HepG2 (cell line): ENCODE results near the gene SYNJ2. TPM values are rescaled to one million over a fixed set of nuclear protein-coding genes. Genes with fewer than 3 reads are reported as not detected.

Experiments
- CREB1 ChIP-seq, 2 experiments: fragments of 450-650 bp in 1 of 2; IDR thresholded peaks; 2 replicates each; pipeline ENCODE4 v1.6.1; 2016 to 2017; ENCODE audit warnings: control low read depth in 1 of 2, mild to moderate bottlenecking in 1 of 2, missing compliant biosample characterization in 1 of 2, missing genetic modification characterization in 1 of 2
- DZIP1 ChIP-seq: sonication (generic); formaldehyde crosslinking; IDR thresholded peaks from 2 replicates; pipeline ENCODE4 v1.5.0; 2020; ENCODE audit warnings: mild to moderate bottlenecking, missing genetic modification reagents
- JARID2 ChIP-seq: sonication (generic); formaldehyde crosslinking; IDR thresholded peaks from 2 replicates; pipeline ENCODE4 v1.8.1; 2023; ENCODE audit warnings: missing genetic modification reagents, inconsistent platforms; ENCODE audit not compliant: insufficient replicate concordance
- KAT8 ChIP-seq: IDR thresholded peaks from 2 replicates; pipeline ENCODE4 v1.6.1; 2016; ENCODE audit warnings: missing genetic modification reagents, missing compliant biosample characterization
- MYC ChIP-seq: sonication (generic); formaldehyde crosslinking; IDR thresholded peaks from 2 replicates; pipeline ENCODE4 v1.9.0; 2021; ENCODE audit warnings: missing genetic modification reagents, borderline replicate concordance
- PHF20 ChIP-seq: sonication (generic); formaldehyde crosslinking; IDR thresholded peaks from 2 replicates; pipeline ENCODE4 v1.5.0; 2020; ENCODE audit warnings: mild to moderate bottlenecking, missing genetic modification reagents
- PITX1 ChIP-seq: sonication (generic); formaldehyde crosslinking; IDR thresholded peaks from 2 replicates; pipeline ENCODE4 v1.5.1; 2020; ENCODE audit warnings: mild to moderate bottlenecking, missing genetic modification reagents
- POLR2AphosphoS2 ChIP-seq: IDR thresholded peaks from 2 replicates; pipeline ENCODE4 v1.6.1; 2011; ENCODE audit warnings: low read depth, low read length, improper control_type of control experiment
- RELA ChIP-seq: sonication (generic); formaldehyde crosslinking; IDR thresholded peaks from 2 replicates; pipeline ENCODE4 v1.4.0; 2020; ENCODE audit warnings: missing genetic modification reagents
- RORA ChIP-seq: sonication (generic); formaldehyde crosslinking; IDR thresholded peaks from 2 replicates; pipeline ENCODE4 v1.5.0; 2020; ENCODE audit warnings: mild to moderate bottlenecking, missing genetic modification reagents, moderate library complexity
- SAFB2 ChIP-seq: sonication (generic); formaldehyde crosslinking; IDR thresholded peaks from 2 replicates; pipeline ENCODE4 v1.5.1; 2020; ENCODE audit warnings: missing genetic modification reagents, low read depth, mild to moderate bottlenecking, borderline replicate concordance
- SMAD1 ChIP-seq: sonication (generic); formaldehyde crosslinking; IDR thresholded peaks from 2 replicates; pipeline ENCODE4 v1.4.0; 2020; ENCODE audit warnings: missing genetic modification reagents, low read depth, mild to moderate bottlenecking, borderline replicate concordance
- SMC3 ChIP-seq: IDR thresholded peaks from 2 replicates; pipeline ENCODE4 v1.6.1; 2011; ENCODE audit warnings: low read length, improper control_type of control experiment
- SRF ChIP-seq: IDR thresholded peaks from 2 replicates; pipeline ENCODE4 v1.6.1; 2011; ENCODE audit warnings: mild to moderate bottlenecking, low read depth, low read length, moderate library complexity
- TGIF2 ChIP-seq: IDR thresholded peaks from 2 replicates; pipeline ENCODE4 v1.6.1; 2016; ENCODE audit warnings: control low read depth, missing compliant biosample characterization
- THYN1 ChIP-seq: sonication (generic); formaldehyde crosslinking; IDR thresholded peaks from 2 replicates; pipeline ENCODE4 v1.8.1; 2023; ENCODE audit warnings: low read depth, mild to moderate bottlenecking, moderate library complexity, missing genetic modification reagents, borderline replicate concordance
- XBP1 ChIP-seq: sonication (generic); formaldehyde crosslinking; IDR thresholded peaks from 2 replicates; pipeline ENCODE4 v1.5.0; 2020; ENCODE audit warnings: missing genetic modification reagents
- ZBTB34 ChIP-seq: sonication (generic); formaldehyde crosslinking; IDR thresholded peaks from 2 replicates; pipeline ENCODE4 v1.8.0; 2022; ENCODE audit warnings: mild to moderate bottlenecking, missing genetic modification reagents
- ZBTB42 ChIP-seq: sonication (generic); formaldehyde crosslinking; IDR thresholded peaks from 2 replicates; pipeline ENCODE4 v1.5.0; 2020; ENCODE audit warnings: mild to moderate bottlenecking, missing genetic modification reagents
- ZNF235 ChIP-seq: sonication (generic); formaldehyde crosslinking; IDR thresholded peaks from 2 replicates; pipeline ENCODE4 v1.8.1; 2023; ENCODE audit warnings: mild to moderate bottlenecking, missing genetic modification reagents, borderline replicate concordance
- ZNF543 ChIP-seq: sonication (generic); formaldehyde crosslinking; IDR thresholded peaks from 2 replicates; pipeline ENCODE4 v1.4.0; 2020; ENCODE audit warnings: mild to moderate bottlenecking, missing genetic modification reagents
- ZNF773 ChIP-seq: sonication (generic); formaldehyde crosslinking; IDR thresholded peaks from 2 replicates; pipeline ENCODE4 v1.4.0; 2020; ENCODE audit warnings: missing genetic modification reagents, borderline replicate concordance
- ZSCAN31 ChIP-seq: sonication (generic); formaldehyde crosslinking; IDR thresholded peaks from 2 replicates; pipeline ENCODE4 v1.5.0; 2020; ENCODE audit warnings: low read depth, mild to moderate bottlenecking, missing genetic modification reagents
- polyA plus RNA-seq, 8 experiments: library from polyadenylated mRNA; depleted of rRNA in 3 of 8; stranded (reverse) in 7 of 8; unstranded in 1 of 8; fragments of >200 nt; fragmentation: Illumina TruSeq in 4 of 8; extraction: Trizol in 4 of 8; gene quantifications; 2 replicates each; pipeline versions ENCODE4 v1.2.1 to v1.2.3, GENCODE V29; 2011 to 2016; ENCODE audit warnings: low read depth in 4 of 8, missing spikeins in 1 of 8, mixed read lengths in 1 of 8; ENCODE audit not compliant: insufficient read depth in 1 of 8
- total RNA-seq, 5 experiments: library from RNA; depleted of rRNA; stranded (reverse); fragments of >200 nt; fragmentation: Illumina TruSeq; extraction: Trizol; gene quantifications; 2 replicates each; pipeline ENCODE4 v1.2.3, GENCODE V29; 2016; ENCODE audit warnings: low read depth in 1 of 5
- TF ChIP-seq, protein P1 (sequence below): sonication (generic); formaldehyde crosslinking; IDR thresholded peaks from 2 replicates; pipeline ENCODE4 v1.5.0; 2020; ENCODE audit warnings: missing genetic modification reagents, mild to moderate bottlenecking, borderline replicate concordance
- TF ChIP-seq, protein P2 (sequence below): IDR thresholded peaks from 2 replicates; pipeline ENCODE4 v1.6.1; 2018; ENCODE audit warnings: missing genetic modification reagents, mild to moderate bottlenecking, missing compliant biosample characterization

SYNJ2 gene
- total and polyA plus RNA-seq, 2 of the 13 experiments (the other 11 are each of a cell fraction or from before 2014, with no cell fraction given), result 39.1 to 57.6 TPM

DNA sequence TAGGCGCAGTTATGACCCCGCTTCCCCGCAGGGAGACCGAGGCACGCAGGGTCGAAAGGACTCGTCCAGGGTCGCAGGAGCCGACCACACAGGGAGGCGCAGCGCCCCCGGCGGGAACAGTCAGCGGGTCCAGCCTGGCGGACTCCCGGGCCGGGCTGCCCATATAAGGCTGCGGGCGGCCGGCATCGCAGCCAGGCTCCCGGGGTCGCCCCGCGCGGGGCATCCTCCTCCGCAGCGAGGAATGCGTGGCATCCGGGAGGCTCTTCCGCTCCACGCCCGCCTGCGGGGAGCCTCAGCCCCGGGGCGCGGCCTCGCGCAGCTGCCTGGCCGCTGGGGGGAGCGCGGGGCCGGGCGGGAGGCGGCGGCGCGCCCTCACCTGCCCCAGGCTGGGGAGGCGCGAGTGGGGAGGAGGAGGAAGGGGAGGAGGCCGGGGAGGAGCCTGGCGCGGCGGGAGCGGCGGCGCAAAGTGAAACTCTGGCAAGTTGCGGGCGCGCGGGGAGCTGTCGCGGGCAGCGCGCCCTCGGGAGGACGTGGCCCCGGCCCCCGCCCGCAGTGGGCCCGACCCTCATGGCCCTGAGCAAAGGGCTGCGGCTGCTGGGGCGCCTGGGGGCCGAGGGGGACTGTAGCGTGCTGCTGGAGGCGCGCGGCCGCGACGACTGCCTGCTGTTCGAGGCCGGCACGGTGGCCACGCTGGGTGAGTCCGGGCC is at the start of gene SYNJ2 (continued):
- peak; percentile 69; the same call in 1 of the 2 replicates for TF ChIP-seq SAFB2 (CRISPR knock-in tag)
- TF ChIP-seq RELA (CRISPR knock-in tag), result peak; percentile 9; the same call in 1 of the 2 replicates
- TF ChIP-seq ZNF773 (CRISPR knock-in tag), result no peak
- no peak for TF ChIP-seq CREB1 (IDR thresholded peaks at IDR 0.05)
- no peak for TF ChIP-seq CREB1 (CRISPR knock-in tag; IDR thresholded peaks at IDR 0.05)
- TF ChIP-seq PHF20 (CRISPR knock-in tag), result peak; percentile 37; the same call in 1 of the 2 replicates
- TF ChIP-seq POLR2AphosphoS2, result no peak
- TF ChIP-seq DZIP1 (CRISPR knock-in tag), result no peak; the same call in 1 of the 2 replicates
- TF ChIP-seq, protein P1, sequence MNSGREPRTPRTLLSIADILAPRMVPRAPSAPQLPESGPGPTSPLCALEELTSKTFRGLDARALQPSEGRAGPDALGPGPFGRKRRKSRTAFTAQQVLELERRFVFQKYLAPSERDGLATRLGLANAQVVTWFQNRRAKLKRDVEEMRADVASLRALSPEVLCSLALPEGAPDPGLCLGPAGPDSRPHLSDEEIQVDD, result peak; percentile 50
- no peak for TF ChIP-seq THYN1 (CRISPR knock-in tag)
- TF ChIP-seq, protein P2, sequence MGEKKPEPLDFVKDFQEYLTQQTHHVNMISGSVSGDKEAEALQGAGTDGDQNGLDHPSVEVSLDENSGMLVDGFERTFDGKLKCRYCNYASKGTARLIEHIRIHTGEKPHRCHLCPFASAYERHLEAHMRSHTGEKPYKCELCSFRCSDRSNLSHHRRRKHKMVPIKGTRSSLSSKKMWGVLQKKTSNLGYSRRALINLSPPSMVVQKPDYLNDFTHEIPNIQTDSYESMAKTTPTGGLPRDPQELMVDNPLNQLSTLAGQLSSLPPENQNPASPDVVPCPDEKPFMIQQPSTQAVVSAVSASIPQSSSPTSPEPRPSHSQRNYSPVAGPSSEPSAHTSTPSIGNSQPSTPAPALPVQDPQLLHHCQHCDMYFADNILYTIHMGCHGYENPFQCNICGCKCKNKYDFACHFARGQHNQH (CRISPR knock-in tag), result peak; percentile 74
- TF ChIP-seq TGIF2 (CRISPR knock-in tag), result no peak
- TF ChIP-seq ZNF543 (CRISPR knock-in tag), result no peak; the same call in 1 of the 2 replicates
- peak; percentile 57 for TF ChIP-seq MYC (CRISPR knock-in tag)
- TF ChIP-seq SMAD1, result no peak
- TF ChIP-seq ZNF235 (CRISPR knock-in tag), result peak; percentile 52; the same call in 1 of the 2 replicates
- no peak for TF ChIP-seq XBP1 (CRISPR knock-in tag)
- peak; percentile 78; the same call in 1 of the 2 replicates for TF ChIP-seq ZSCAN31 (CRISPR knock-in tag)
- no peak for TF ChIP-seq JARID2
- TF ChIP-seq KAT8 (CRISPR knock-in tag), result 0 out of 2 replicates have a peak, but pooled peaks have one; percentile 27
- 0 out of 2 replicates have a peak, but pooled peaks have one; percentile 26 for TF ChIP-seq ZBTB42 (CRISPR knock-in tag)
- TF ChIP-seq SMC3, result no peak
- TF ChIP-seq ZBTB34, result 0 out of 2 replicates have a peak, but pooled peaks have one; percentile 9
- 0 out of 2 replicates have a peak, but pooled peaks have one; percentile 16 for TF ChIP-seq PITX1 (CRISPR knock-in tag)
- TF ChIP-seq RORA, result no peak
- TF ChIP-seq SRF, result peak; percentile 98
